CD4-positive, alpha-beta T cell (primary cell): ENCODE data around the gene LRP1B. TPM values are rescaled to one million over a fixed set of nuclear protein-coding genes. Genes with fewer than 3 reads are reported as not detected.

ENCODE experiments used
- ATAC-seq: fragments of 200-7000 bp; cut with Tn5 transposase; one replicate; pipeline ENCODE4 v1.10.0; 2022; ENCODE audit warnings: mild to moderate bottlenecking; ENCODE audit not compliant: poor library complexity
- CTCF ChIA-PET: fragments of 350-600 bp; sonication (Branson Sonifier 250); formaldehyde crosslinking; loops from one replicate; lab custom pipeline; 2021; ENCODE audit warnings: antibody characterized with exemption, inconsistent platforms; lab: Charles Lee
- POLR2A ChIA-PET: fragments of 350-600 bp; sonication (Branson Sonifier 250); formaldehyde crosslinking; loops from one replicate; lab custom pipeline; 2021; ENCODE audit warnings: antibody characterized with exemption, inconsistent platforms; lab: Charles Lee
- DNase-seq, 14 experiments: peaks; one replicate each; pipeline ENCODE4 v3.0.0-alpha.2; 2013 to 2020; ENCODE audit warnings: mixed read lengths in 2 of 14
- H3K27ac ChIP-seq, 2 donors: one replicate each; pipeline versions ENCODE4 v1.5.1 to v1.7.0; 2013; ENCODE audit warnings: low read length in 2 of 2, low read depth in 1 of 2, mild to moderate bottlenecking in 1 of 2
- H3K27me3 ChIP-seq, 2 experiments: 1 replicate in 1 of 2; 2 replicates in 1 of 2; pipeline versions ENCODE4 v1.6.1 to v1.7.0; 2013; ENCODE audit warnings: low read length in 2 of 2, control low read depth in 1 of 2, mild to moderate bottlenecking in 1 of 2, moderate library complexity in 1 of 2; ENCODE audit not compliant: insufficient read depth in 2 of 2, control insufficient read depth in 1 of 2
- H3K36me3 ChIP-seq: one replicate; pipeline ENCODE4 v1.6.1; 2013; ENCODE audit warnings: low read length, control low read depth; ENCODE audit not compliant: insufficient read depth
- H3K4me1 ChIP-seq: one replicate; pipeline ENCODE4 v1.6.1; 2013; ENCODE audit warnings: low read length, control low read depth; ENCODE audit not compliant: insufficient read depth
- H3K4me3 ChIP-seq: one replicate; pipeline ENCODE4 v1.5.1; 2013; ENCODE audit warnings: mild to moderate bottlenecking, low read length, moderate library complexity
- H3K9me3 ChIP-seq, 2 experiments: 1 replicate in 1 of 2; 2 replicates in 1 of 2; pipeline versions ENCODE4 v1.6.1 to v1.7.0; 2013; ENCODE audit warnings: low read length in 2 of 2, mild to moderate bottlenecking in 2 of 2, control low read depth in 1 of 2, moderate library complexity in 1 of 2; ENCODE audit not compliant: control insufficient read depth in 1 of 2, insufficient read depth in 1 of 2
- H3K27ac Mint-ChIP-seq: one replicate; pipeline ENCODE4 v1.8.0; 2020; ENCODE audit warnings: mixed read lengths
- H3K27me3 Mint-ChIP-seq: one replicate; pipeline ENCODE4 v1.8.0; 2021; ENCODE audit warnings: mixed read lengths
- H3K36me3 Mint-ChIP-seq: one replicate; pipeline ENCODE4 v1.8.0; 2021; ENCODE audit warnings: low read depth, mixed read lengths
- H3K4me1 Mint-ChIP-seq: one replicate; pipeline ENCODE4 v1.8.0; 2021; ENCODE audit warnings: low read depth, mixed read lengths
- H3K4me3 Mint-ChIP-seq: one replicate; pipeline ENCODE4 v1.8.0; 2020; ENCODE audit warnings: mild to moderate bottlenecking, mixed read lengths
- H3K9me3 Mint-ChIP-seq: one replicate; pipeline ENCODE4 v1.8.0; 2020; ENCODE audit warnings: mixed read lengths
- CTCF ChIP-seq: fragments of 200-600 bp; IDR thresholded peaks from one replicate; pipeline ENCODE4 v1.8.0; 2022; ENCODE audit warnings: antibody characterized with exemption, mild to moderate bottlenecking
- intact Hi-C, 2 experiments: fragments of 100-400 bp; cut with DNase I in 1 of 2; cut with micrococcal nuclease in 1 of 2; formaldehyde crosslinking; loops; one replicate each; pipeline versions ENCODE4 v1.15.1 to v1.9.0; 2023 to 2025; cut with DNase I, micrococcal nuclease
- total RNA-seq, 174 experiments: library from RNA in 2 of 174; stranded (reverse) in 2 of 174; gene quantifications; one replicate each; pipeline ENCODE4 v1.2.3 and lab custom pipeline; 2021 to 2026

The LRP1B gene
- total RNA-seq, 2 experiments from 2014 or later, result not detected

GRCh38 chr2:141676139-141676538 lies 454.7 kb downstream of the LRP1B start:
- Histone ChIP-seq H3K4me1 (no peaks in the 10 kb centered on the region), H3K36me3 (no peaks in the 10 kb centered on the region), H3K27ac (no peak overlapping the region), H3K9me3 (peaks cover 0 to 6% of the 10 kb centered on the region in 2 experiments), H3K27me3 (no peaks in the 10 kb centered on the region), H3K4me3 (no peak overlapping the region)
- Mint-ChIP-seq H3K27ac (no peak overlapping the region), H3K9me3 (peaks cover 9% of the 10 kb centered on the region), H3K27me3 (no peaks in the 10 kb centered on the region), H3K36me3 (no peaks in the 10 kb centered on the region), H3K4me3 (no peak overlapping the region), H3K4me1 (no peaks in the 10 kb centered on the region)
- DNase-seq (no peak), ATAC-seq (no peak)
- ChIA-PET CTCF (no interaction called here), POLR2A (no interaction called here)
- TF ChIP-seq CTCF, result no peak
- intact Hi-C loops, result no loop called here

DNA sequence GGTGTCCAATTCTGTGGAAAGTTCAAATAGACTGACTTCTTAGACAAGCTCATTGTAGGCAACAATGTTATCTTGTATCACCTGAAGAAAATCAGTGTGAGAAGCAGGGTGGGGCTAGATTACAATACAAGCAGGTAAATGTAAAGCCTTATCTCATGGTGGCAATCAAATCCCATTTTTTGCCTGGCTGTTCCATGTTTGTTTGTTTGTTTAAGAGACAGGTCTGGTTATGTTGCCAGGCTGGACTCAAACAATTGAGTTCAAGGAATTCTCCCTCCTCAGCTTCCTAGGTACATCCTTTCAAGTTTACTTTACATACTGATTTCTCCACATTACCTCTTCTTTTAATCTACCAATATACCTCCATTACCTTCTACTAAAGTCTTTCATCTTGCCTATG lies 464.6 kb downstream of the LRP1B start:
- no peaks in the 10 kb centered on the region for H3K36me3 ChIP-seq
- no peaks in the 10 kb centered on the region for H3K27me3 Mint-ChIP-seq
- no peak for DNase-seq
- TF ChIP-seq CTCF, result no peak
- no peaks in the 10 kb centered on the region for H3K4me1 ChIP-seq
- intact Hi-C loops, result no loop called here
- H3K4me3 Mint-ChIP-seq, result no peak overlapping the region
- H3K36me3 Mint-ChIP-seq, result no peaks in the 10 kb centered on the region
- H3K4me3 ChIP-seq, result no peak overlapping the region
- peaks cover 21% of the 10 kb centered on the region for H3K9me3 Mint-ChIP-seq
- H3K27ac Mint-ChIP-seq, result no peak overlapping the region
- H3K27me3 ChIP-seq, result no peaks in the 10 kb centered on the region
- H3K27ac ChIP-seq, result no peak overlapping the region
- H3K4me1 Mint-ChIP-seq, result no peaks in the 10 kb centered on the region
- ATAC-seq, result no peak
- ChIA-PET CTCF (interaction anchor here (0.9 kb wide), 1 partner anchor 9 kb away, joined by 3 read pairs; no protein-coding TSS in a partner anchor), POLR2A (no interaction called here)
- H3K9me3 ChIP-seq, result no peaks in the 10 kb centered on the region

- Mint-ChIP-seq H3K36me3 (no peaks in the 10 kb centered on the region), H3K9me3 (peaks cover 18% of the 10 kb centered on the region), H3K27ac (no peak overlapping the region), H3K4me1 (no peaks in the 10 kb centered on the region), H3K4me3 (no peak overlapping the region), H3K27me3 (no peaks in the 10 kb centered on the region)
- ChIA-PET POLR2A (no interaction called here), CTCF (no interaction called here)
- no peak overlapping the region for H3K4me3 ChIP-seq
- no peak for TF ChIP-seq CTCF
- ATAC-seq (no peak), DNase-seq (no peak)
- H3K27me3 ChIP-seq, result no peaks in the 10 kb centered on the region
- intact Hi-C loops, result no loop called here
- no peaks in the 10 kb centered on the region for H3K36me3 ChIP-seq
- H3K4me1 ChIP-seq, result no peaks in the 10 kb centered on the region
- peaks cover 0 to 11% of the 10 kb centered on the region in 2 experiments for H3K9me3 ChIP-seq
- H3K27ac ChIP-seq, result no peak overlapping the region
Observed at GRCh38 chr2:141660232-141660631, 470.6 kb downstream of the LRP1B start.
